Measurements from ENCODE around the gene NPAS3.

NPAS3 gene

DNA sequence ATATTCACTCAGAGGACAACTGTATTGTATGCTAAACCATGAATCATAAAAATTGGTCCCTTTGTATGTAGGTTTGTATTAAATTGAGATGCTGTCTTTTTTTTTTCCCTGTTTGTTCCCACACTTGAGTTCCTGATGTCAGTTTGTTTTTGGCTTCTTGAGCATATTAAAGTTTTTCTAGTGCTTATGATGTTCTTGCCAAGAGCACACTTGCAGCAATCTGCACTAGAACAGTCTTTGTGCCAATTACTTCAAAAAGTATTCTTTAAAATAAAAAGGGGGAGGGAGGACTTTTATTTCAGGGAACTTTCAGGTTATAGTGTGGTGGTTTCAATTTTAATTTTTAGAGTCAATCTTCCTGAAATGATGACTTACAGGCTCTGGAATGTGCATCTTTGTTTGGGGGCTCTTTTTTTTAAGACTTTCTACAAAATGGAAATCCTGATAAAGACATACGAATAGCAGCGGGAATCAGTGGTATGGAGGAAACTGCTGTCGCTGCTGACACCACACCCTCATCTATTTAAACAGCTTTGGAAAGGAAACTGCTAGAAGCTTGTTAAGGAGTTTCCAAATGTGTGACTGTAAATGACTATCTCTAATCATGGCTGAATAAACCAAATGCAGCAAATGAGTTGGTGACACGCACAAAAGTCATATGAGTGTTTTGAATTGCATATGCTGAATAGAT is 823.6 kb downstream of the NPAS3 start:
- DNase-seq (ENCODE audit: extremely low read depth in 1 of 2, low read depth in 1 of 2): no peak

GRCh38 chr14:33764876-33765650 is 826.4 kb downstream of the NPAS3 start:
- DNase-seq (ENCODE audit: extremely low read depth in 1 of 2, low read depth in 1 of 2): no peak

DNA sequence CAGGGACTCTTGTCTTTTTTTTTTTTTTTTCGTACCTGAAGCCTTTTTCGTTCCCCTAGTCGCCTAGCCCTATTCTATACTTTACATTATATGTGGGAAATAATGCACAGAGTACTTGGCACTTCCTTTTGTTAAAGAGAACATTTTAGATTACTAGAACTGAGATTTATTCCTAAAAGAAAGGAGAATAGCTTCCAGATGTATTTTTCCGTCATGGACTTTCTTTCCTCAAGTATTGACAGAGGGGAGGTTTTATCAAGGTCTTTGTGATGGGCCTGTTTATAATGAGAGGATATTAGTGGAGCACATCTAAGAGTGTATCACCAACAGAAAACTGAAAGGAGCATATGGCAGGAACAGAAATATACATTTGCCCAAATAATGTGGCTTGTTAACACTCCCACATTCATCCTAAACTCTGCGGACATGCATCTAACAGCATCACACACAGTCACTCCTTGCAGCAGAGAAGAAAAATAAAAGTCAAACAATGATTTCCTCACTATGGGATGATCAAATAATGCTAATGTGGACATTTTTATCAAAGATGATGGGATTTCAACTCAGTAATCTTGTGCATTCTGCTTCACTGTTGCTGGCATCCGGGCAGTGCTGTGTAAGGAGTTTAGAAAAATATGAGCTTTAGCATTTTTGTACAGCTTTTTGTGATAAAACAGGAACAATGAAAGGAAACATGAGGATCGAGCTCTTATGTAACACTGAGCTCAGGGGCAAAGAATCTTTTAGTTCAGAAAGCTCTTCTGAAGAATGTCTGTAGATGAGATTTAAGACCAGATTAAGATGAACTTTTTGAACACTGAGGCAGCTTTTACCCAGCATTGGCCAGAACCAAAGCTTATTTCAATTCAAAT is 829.1 kb downstream of the NPAS3 start:
- DNase-seq (ENCODE audit: extremely low read depth in 1 of 2, low read depth in 1 of 2): no peak

DNA sequence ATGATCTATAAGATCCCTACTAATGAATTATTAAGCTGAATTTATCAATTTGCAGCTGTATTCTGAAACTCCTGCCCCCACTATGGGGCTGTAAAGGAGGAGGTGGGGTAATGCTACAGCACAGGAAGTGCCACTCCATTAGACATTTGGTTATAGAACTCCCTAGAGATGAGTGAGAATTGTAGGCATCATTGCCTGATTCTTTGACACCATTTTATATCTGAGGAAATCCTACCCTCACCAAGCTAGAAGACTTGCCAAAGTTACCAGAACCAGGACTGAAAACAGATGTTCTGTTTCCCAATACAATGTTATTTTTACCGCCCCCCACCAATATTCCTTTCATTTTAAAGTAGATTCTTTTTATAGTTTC is 829.8 kb downstream of the NPAS3 start:
- no peak for DNase-seq (ENCODE audit: extremely low read depth in 1 of 2, low read depth in 1 of 2)

DNA sequence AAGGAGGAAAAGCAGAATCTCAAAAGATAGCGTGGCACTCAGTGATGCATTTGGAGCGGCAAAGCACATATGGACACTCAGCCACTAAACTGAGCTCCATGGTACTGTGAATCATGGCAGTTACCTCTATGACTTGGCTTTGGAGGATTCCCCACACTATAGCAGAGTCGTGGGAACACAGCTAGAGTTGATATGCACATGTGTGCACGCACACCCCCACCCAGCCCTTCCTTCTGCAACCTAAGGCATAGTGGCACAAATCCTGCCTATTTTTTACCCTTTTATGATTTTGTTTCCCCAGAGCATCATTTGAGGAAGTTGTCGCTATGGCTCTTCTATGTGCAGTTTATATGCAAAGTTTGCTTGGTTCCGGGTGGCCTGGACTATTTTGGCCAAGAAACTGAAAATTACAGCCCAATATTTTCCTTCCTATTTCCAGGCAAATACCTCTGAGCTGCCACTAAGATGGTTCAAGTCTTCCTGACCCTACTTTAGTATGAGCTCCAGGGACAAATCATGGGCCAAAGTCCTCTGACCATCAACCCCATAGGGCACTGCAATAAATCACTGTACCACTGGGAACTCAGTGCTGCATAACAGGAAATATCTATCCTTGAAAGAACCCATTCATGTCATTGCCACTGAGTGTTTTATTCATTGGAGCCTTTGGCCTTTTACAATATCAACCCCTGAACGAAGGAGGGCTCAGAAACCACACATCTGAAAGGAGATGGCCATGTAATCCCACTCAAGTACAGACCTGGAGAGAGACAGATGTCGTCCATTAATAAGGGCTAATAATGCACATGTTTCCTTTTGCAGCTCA is 834.7 kb downstream of the NPAS3 start:
- DNase-seq (ENCODE audit: extremely low read depth in 1 of 2, low read depth in 1 of 2): no peak

DNA sequence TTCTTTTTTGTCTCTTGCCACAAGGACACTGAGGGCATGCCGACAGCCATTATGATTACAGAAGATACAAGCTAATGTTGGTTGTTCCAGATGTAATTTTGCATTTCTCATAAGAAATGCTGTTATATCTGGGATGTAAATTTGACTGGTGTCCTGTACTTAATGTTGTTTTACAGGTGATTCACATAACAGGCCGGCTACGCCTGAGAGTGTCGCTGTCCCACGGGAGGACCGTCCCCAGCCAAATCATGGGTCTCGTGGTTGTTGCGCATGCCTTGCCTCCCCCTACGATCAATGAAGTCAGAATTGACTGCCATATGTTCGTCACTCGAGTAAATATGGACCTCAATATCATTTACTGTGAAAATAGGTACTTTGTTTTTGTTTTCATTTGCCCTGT is 835.5 kb downstream of the NPAS3 start:
- no peak for DNase-seq (ENCODE audit: extremely low read depth in 1 of 2, low read depth in 1 of 2)

- DNase-seq (ENCODE audit: extremely low read depth in 1 of 2, low read depth in 1 of 2): no peak
Observed at GRCh38 chr14:33774723-33775470, 836.2 kb downstream of the NPAS3 start.

- DNase-seq (ENCODE audit: extremely low read depth in 1 of 2, low read depth in 1 of 2): no peak
Observed at GRCh38 chr14:33776871-33777270, 838.2 kb downstream of the NPAS3 start.

DNA sequence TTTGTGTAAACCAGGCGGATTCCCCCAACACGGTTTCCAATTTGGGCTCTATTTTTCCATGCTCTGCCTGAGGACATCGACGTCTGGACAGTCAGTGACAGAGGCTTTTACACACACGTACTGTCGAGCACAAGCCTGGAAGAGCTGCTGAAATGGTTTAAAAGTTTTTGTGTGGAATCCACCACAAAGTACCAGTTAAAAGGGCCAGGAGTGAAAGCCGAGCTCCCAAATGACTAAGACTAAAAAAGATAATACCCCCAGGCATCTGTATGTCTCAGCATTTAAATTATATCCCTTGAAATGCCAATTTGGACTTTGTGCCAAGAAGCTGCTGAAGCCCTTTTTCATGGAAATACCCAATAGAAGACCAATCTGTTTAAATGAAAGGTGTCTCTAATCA is 839.0 kb downstream of the NPAS3 start:
- DNase-seq (ENCODE audit: extremely low read depth in 1 of 2, low read depth in 1 of 2): no peak

- DNase-seq (ENCODE audit: extremely low read depth in 1 of 2, low read depth in 1 of 2): no peak
Observed at GRCh38 chr14:33780035-33780434, 841.4 kb downstream of the NPAS3 start.

DNA sequence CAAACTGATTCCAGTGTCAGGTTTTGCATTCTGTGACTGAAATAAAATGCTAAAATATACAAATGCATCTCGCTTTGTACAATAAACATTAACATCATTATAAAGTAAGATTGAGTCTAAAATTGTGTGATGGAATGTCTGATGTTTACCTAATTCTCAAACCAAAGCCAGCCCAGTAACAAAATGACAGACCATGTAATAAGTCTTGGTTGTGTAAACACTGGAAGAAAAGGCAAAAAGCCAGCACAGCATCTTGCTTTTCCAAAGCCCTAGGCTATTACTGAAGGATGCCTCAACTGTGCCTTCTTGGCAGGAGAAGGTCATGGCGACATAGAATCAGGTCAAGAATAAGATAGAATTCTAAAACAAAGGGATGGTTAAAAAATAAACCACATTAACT is 842.6 kb downstream of the NPAS3 start:
- DNase-seq (ENCODE audit: extremely low read depth in 1 of 2, low read depth in 1 of 2): no peak

DNA sequence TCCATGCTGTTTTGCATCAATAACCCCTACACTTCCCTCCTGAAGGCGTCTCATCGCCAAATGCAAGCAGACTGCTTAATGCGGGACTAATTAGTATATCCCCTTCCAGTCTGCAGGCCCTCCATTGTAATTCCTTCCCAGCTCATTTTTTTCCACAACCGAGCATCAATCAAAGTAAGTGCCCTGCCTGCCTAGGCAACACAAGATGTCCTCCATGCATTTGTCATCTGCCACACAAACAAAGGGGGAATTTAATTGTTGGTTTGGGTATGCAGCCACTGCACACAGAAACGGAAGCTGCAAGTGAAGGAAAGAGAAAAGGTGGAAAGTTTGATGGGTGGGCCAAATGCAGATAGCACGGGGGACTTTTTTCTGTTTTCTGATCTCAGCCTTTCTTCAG is 844.2 kb downstream of the NPAS3 start:
- DNase-seq (ENCODE audit: extremely low read depth in 1 of 2, low read depth in 1 of 2): no peak

GRCh38 chr14:33786091-33786825 is 847.6 kb downstream of the NPAS3 start:
- no peak for DNase-seq (ENCODE audit: extremely low read depth in 1 of 2, low read depth in 1 of 2)

- no peak for DNase-seq (ENCODE audit: extremely low read depth in 1 of 2, low read depth in 1 of 2)
Observed at GRCh38 chr14:33788161-33788560, 849.5 kb downstream of the NPAS3 start.

DNA sequence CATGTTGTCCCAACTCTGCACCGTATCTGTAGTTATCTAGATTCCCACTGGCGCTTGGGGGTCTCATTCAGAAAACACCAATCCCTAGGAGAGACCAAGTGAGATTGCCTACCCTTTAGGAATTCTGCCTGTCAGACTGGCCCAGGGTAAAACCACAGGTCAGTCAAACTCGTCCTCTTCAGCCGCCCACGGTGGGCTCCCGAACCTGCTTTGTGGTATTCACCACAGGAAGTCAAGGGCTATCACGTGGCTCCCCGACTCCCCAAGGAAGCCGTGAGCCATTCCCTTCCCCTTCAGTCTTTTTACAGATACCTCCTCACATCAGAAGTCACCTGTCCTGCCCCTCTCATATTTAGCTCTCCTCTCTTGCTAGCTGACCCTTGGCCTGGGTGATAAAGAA is 852.3 kb downstream of the NPAS3 start:
- DNase-seq (ENCODE audit: extremely low read depth in 1 of 2, low read depth in 1 of 2): no peak

DNA sequence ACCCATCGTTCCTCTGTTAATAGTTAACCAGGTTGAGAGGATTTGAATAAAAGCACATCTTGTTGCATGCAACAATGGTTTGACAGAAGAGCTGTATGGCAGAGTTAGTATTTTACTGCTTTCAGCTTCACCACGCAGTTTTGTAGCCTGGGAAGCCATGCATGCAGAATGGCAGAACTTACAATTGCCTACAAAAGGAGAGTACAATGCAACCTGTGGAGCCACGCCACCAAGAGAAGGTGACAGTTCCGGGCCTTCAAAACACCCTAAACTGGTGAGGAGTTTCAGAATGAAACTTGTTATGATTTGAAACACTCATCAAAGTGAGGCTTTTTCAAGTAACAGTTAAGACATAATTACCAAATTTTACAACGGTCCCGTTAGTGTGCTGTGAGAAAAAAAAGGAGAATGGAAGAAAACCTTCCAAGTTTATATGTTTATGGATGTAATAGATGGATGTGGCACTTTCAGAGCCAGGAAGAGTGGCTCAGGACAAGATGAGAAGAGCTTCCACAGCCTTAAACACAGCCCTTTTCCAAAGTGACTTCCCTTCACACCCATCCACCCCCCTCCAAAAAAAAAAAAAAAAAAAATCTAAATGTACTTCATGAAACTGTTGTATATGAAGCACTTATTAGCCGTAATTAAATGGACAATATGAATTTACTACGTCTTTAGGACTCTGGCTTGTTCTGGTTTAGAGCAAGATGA is 853.5 kb downstream of the NPAS3 start:
- no peak for DNase-seq (ENCODE audit: extremely low read depth in 1 of 2, low read depth in 1 of 2)

- DNase-seq (ENCODE audit: extremely low read depth in 1 of 2, low read depth in 1 of 2): peak; percentile 29 to 32
Observed at GRCh38 chr14:33792720-33793368, 854.2 kb downstream of the NPAS3 start.

GRCh38 chr14:33793398-33794110 is 854.9 kb downstream of the NPAS3 start:
- DNase-seq (ENCODE audit: extremely low read depth in 1 of 2, low read depth in 1 of 2): no peak

Data from stimulated activated CD8-positive, alpha-beta memory T cell treated with anti-CD3 and anti-CD28 coated beads, Interleukin-7, amount 100 ng/mL, for 48 hours (primary cell).